ENCODE measurements around the gene BCAS3.

Gene BCAS3

GRCh38 chr17:61149106-61149825 is 471.6 kb downstream of the BCAS3 start:
- in situ Hi-C loops (cut with MboI; ENCODE audit: low pct_unique_long_range_greater_than_20kb, low sequenced_read_pairs) = no loop called here
- no peak for DNase-seq

- in situ Hi-C loops (cut with MboI; ENCODE audit: low pct_unique_long_range_greater_than_20kb, low sequenced_read_pairs) = no loop called here
- no peak for DNase-seq
Measured at GRCh38 chr17:61149862-61150362, 472.3 kb downstream of the BCAS3 start.

GRCh38 chr17:61150686-61151299 is 473.1 kb downstream of the BCAS3 start:
- DNase-seq = no peak
- in situ Hi-C loops (cut with MboI; ENCODE audit: low pct_unique_long_range_greater_than_20kb, low sequenced_read_pairs) = no loop called here

GRCh38 chr17:61152898-61153297 is 475.2 kb downstream of the BCAS3 start:
- in situ Hi-C loops (cut with MboI; ENCODE audit: low pct_unique_long_range_greater_than_20kb, low sequenced_read_pairs) = no loop called here

GRCh38 chr17:61155590-61156237 is 478.1 kb downstream of the BCAS3 start:
- DNase-seq = no peak
- in situ Hi-C loops (cut with MboI; ENCODE audit: low pct_unique_long_range_greater_than_20kb, low sequenced_read_pairs) = no loop called here

More at GRCh38 chr17:61152898-61153297, 475.2 kb downstream of the BCAS3 start:
- DNase-seq = no peak

DNA sequence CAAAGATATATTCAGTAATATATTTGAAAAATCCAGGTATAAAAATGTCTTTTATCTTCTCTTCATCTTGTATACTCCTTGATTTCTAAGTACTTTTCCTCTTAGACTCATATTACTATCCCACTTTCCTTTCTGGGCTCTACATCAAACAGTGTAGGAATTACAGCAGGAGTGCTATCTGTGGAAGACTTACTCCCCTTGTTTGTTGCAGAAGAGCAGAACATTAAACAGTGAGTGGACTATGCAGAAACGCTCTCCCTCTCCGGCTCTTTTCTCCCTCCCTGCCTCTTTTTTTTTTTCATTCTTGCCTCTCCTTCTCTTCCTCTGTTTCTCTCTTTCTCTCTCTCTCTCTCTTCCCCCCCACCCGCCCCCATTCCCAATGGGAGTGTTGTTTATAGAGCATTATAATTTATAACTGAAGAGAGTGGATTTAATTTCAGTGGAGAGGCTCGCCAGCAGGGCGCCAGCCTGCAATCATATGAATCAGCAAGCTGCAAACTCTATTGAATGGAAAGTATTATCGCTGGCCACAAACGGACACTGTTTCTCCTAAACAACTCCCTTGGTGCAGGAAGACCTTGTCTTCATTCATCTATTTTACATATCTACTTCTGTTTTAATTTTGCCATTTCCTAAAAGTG is 479.7 kb downstream of the BCAS3 start:
- in situ Hi-C loops (cut with MboI; ENCODE audit: low pct_unique_long_range_greater_than_20kb, low sequenced_read_pairs) = no loop called here
- DNase-seq = no peak

DNA sequence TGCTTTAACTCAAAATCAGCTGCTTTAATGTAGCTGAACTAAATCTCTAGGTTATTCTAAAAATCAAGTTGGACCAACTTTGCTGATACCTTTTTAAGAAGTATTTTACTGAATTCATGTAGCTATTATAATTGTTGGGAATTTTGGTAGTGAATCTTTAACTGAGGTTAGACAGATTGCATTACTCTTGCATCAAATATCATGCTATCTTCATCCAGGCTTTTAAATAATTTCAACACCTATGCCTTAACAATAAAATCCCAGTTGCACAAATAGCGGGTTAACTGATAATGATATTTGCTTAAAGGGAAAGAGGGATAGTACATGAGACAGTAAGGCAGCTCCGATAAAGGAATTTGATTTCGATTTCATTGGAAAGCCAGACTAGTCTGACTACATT is 480.7 kb downstream of the BCAS3 start:
- DNase-seq = no peak
- in situ Hi-C loops (cut with MboI; ENCODE audit: low pct_unique_long_range_greater_than_20kb, low sequenced_read_pairs) = no loop called here

DNA sequence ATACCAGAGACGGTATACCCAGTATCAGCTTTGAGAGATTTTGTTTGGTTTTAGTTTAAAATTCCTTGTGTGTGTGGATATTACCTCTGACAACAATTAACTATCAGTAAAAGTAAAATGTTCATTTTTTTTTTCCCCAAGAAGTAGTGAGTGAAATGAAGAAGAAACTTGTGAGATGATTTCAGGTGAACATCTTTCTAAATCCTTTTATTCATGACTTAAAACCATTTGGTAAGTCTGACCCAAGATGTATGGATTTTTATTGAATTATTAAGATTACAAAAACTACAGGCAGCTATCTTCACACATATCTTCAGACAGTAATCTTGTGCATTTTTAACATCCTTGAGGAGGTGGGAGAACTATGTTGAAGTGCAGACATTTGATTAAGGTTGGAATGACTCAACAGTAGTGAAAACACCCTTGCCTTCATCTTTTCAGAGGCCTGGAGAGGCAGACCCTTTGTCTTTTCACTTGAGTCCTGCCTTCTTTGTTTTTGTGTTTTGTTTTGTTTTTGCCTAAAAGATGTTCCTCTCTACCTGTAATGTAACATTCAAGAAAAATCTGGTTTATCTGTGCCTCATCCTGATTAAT is 481.7 kb downstream of the BCAS3 start:
- DNase-seq = no peak
- in situ Hi-C loops (cut with MboI; ENCODE audit: low pct_unique_long_range_greater_than_20kb, low sequenced_read_pairs) = no loop called here

DNA sequence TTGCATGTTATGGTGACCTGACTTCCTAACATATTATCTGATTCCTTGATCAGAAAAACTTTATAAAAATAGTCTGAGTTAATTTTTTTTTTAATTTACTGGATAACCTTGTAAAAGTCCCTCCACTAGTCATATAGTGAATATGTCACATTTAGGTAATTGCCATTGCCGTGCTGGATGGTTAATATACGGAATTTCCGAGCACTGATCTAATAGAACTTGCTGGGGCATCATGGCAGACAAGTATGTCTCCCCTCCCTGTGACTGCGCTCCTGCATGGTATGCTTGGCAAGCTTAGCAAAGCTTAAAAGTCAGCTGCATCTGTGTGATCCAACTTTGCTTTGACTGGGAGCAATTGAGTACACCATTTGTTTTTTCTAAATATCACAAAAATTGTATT is 482.6 kb downstream of the BCAS3 start:
- no peak for DNase-seq
- in situ Hi-C loops (cut with MboI; ENCODE audit: low pct_unique_long_range_greater_than_20kb, low sequenced_read_pairs) = no loop called here

GRCh38 chr17:61160789-61161445 is 483.3 kb downstream of the BCAS3 start:
- no peak for DNase-seq
- in situ Hi-C loops (cut with MboI; ENCODE audit: low pct_unique_long_range_greater_than_20kb, low sequenced_read_pairs) = no loop called here

GRCh38 chr17:61161615-61162134 is 484.0 kb downstream of the BCAS3 start:
- in situ Hi-C loops (cut with MboI; ENCODE audit: low pct_unique_long_range_greater_than_20kb, low sequenced_read_pairs) = no loop called here

GRCh38 chr17:61164517-61164916 is 486.9 kb downstream of the BCAS3 start:
- DNase-seq = no peak
- in situ Hi-C loops (cut with MboI; ENCODE audit: low pct_unique_long_range_greater_than_20kb, low sequenced_read_pairs) = no loop called here

More at GRCh38 chr17:61161615-61162134, 484.0 kb downstream of the BCAS3 start:
- DNase-seq = no peak

DNA sequence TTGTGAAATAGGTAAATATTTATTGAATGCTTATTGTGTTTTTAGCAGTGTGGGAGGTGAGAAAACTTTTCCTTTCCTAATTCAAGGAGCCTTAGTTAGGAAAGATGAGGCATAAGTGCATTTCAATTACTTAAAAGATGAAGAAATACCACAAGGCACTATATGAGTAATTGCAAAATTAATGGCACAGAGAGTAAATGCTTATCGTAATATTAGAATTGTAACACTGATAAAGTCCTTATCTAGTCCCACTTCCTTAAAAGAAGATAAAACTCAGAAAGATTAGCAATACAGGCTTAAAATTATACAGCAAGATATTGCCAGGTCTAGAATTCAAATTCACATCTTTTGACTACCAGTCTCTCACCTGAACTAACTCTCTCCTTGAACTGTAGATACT is 489.4 kb downstream of the BCAS3 start:
- in situ Hi-C loops (cut with MboI; ENCODE audit: low pct_unique_long_range_greater_than_20kb, low sequenced_read_pairs) = no loop called here

DNA sequence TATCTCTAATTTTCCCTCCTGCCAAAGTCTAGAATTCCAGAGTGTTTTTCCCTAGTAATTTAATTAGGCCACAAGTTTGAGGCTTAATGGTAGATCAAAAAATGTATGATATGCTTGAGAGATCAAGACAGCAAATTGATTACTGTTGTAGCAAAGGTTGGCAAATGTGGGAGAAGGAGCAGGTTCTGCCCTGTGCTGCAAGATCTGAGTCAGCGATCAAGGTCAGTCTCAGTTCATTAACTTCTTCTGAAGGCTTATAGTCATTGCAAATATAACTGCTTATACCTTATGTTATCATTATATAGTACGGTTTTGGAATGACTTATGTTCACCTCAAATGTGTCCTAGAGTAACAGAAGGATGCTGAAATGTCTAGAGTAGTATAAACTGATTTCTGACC is 490.9 kb downstream of the BCAS3 start:
- DNase-seq = no peak
- in situ Hi-C loops (cut with MboI; ENCODE audit: low pct_unique_long_range_greater_than_20kb, low sequenced_read_pairs) = no loop called here

More for the DNA sequence above, 489.4 kb downstream of the BCAS3 start:
- no peak for DNase-seq

DNA sequence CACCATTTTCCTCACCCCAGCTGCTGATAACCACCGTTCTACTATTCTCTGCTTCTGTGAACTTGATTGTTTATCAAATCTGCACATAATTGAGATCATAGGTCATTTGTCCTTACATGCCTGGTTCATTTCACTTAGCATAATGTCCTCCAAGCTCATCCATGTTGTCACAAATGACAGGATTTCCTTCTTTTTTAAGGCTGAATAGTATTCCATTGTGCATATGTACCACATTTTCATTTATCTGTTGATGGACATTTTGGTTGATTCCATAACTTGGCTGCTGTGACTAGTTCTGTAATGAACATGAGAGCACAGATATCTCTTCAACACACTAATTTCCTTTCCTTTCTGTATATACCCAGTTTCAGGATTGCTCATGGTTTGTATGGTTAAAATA is 496.7 kb downstream of the BCAS3 start:
- in situ Hi-C loops (cut with MboI; ENCODE audit: low pct_unique_long_range_greater_than_20kb, low sequenced_read_pairs) = no loop called here
- no peak for DNase-seq

GRCh38 chr17:61175298-61176142 is 497.9 kb downstream of the BCAS3 start:
- DNase-seq = peak; percentile 3
- in situ Hi-C loops (cut with MboI; ENCODE audit: low pct_unique_long_range_greater_than_20kb, low sequenced_read_pairs) = no loop called here

GRCh38 chr17:61177351-61177750 is 499.7 kb downstream of the BCAS3 start:
- no peak for DNase-seq
- in situ Hi-C loops (cut with MboI; ENCODE audit: low pct_unique_long_range_greater_than_20kb, low sequenced_read_pairs) = no loop called here

DNA sequence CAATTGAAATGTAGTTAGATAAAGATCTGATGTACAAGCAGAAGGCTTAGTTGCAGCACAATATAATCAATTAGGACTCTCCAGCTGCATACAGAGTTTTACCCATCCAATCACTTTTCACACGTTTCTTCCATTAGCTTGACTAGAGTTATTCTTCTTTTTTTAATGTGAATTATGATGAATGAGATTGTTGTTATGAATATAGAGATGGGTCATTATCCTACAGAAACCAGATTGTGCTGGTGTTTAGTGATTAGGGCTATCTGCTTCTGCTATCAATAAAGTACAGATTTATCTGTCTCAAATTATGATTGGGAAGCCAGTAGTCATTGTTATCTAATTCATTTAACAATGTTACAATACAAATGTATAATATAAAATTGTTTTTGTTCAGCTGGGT is 500.6 kb downstream of the BCAS3 start:
- no peak for DNase-seq
- in situ Hi-C loops (cut with MboI; ENCODE audit: low pct_unique_long_range_greater_than_20kb, low sequenced_read_pairs) = no loop called here
